ENCODE data around the gene TESPA1. TPM values are rescaled to one million over a fixed set of nuclear protein-coding genes. Genes with fewer than 3 reads are reported as not detected.

The TESPA1 gene
- total and polyA plus RNA-seq, 9 of the 15 experiments (the other 6 are each of a cell fraction or from before 2014, with no cell fraction given) = 0.72 to 7.1 (median 2.4) TPM

DNA sequence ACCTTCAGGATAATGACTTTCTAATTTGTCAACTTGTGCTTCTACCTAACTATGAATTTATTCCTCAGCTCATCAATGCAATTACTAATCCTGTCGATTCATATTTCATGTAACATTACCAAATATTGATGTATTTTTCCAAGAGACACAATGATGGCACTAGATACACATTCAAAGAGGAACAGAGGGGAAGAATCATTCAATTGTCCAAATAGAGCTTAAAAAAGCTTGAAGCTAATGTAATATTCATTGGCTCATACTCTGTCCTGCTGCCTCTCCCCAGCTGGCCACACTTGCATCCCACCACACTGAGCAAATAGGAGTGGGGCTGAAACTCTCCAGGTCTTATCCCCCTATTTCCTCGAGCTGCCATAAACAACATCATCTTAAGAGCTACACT, 9.3 kb downstream of the TESPA1 start:
- Histone ChIP-seq H3K9me3 (replicated peaks; ENCODE audit: control insufficient read depth, insufficient read depth, low read depth, low read length) (no peaks in the 10 kb centered on the region), H3K36me3 (ENCODE audit: control insufficient read depth, insufficient read depth, low read length) (no peaks in the 10 kb centered on the region), H3K4me3 (no peak overlapping the region), H3K79me2 (ENCODE audit: control insufficient read depth, insufficient read depth, low read length) (no peaks in the 10 kb centered on the region), H3K27me3 (ENCODE audit: control insufficient read depth in 2 of 2, insufficient read depth in 2 of 2, low read length in 2 of 2) (no peaks in the 10 kb centered on the region), H4K20me1 (replicated peaks; ENCODE audit: control insufficient read depth, insufficient read depth, low read length) (no peaks in the 10 kb centered on the region), H3K9ac (ENCODE audit: insufficient read depth in 1 of 2, low read depth in 2 of 2, low read length in 2 of 2) (no peak overlapping the region), H3K9me1 (ENCODE audit: control insufficient read depth, insufficient read depth, low read length) (no peaks in the 10 kb centered on the region), H3K27ac (ENCODE audit: extremely low read depth, low read depth, low read length) (no peak overlapping the region), H3K4me2 (ENCODE audit: insufficient read depth, low read length) (no peak overlapping the region), H3K4me1 (replicated peaks in 1 of 2; ENCODE audit: control insufficient read depth in 2 of 2, insufficient read depth in 2 of 2, low read length in 2 of 2) (peaks cover 12 to 45% of the 10 kb centered on the region in 2 experiments), H2AFZ (ENCODE audit: low read depth, low read length) (no peak overlapping the region)
- TF ChIP-seq, protein P1, sequence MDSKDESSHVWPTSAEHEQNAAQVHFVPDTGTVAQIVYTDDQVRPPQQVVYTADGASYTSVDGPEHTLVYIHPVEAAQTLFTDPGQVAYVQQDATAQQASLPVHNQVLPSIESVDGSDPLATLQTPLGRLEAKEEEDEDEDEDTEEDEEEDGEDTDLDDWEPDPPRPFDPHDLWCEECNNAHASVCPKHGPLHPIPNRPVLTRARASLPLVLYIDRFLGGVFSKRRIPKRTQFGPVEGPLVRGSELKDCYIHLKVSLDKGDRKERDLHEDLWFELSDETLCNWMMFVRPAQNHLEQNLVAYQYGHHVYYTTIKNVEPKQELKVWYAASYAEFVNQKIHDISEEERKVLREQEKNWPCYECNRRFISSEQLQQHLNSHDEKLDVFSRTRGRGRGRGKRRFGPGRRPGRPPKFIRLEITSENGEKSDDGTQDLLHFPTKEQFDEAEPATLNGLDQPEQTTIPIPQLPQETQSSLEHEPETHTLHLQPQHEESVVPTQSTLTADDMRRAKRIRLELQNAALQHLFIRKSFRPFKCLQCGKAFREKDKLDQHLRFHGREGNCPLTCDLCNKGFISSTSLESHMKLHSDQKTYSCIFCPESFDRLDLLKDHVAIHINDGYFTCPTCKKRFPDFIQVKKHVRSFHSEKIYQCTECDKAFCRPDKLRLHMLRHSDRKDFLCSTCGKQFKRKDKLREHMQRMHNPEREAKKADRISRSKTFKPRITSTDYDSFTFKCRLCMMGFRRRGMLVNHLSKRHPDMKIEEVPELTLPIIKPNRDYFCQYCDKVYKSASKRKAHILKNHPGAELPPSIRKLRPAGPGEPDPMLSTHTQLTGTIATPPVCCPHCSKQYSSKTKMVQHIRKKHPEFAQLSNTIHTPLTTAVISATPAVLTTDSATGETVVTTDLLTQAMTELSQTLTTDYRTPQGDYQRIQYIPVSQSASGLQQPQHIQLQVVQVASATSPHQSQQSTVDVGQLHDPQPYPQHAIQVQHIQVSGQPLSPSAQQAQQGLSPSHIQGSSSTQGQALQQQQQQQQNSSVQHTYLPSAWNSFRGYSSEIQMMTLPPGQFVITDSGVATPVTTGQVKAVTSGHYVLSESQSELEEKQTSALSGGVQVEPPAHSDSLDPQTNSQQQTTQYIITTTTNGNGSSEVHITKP (IDR thresholded peaks at IDR 0.05; ENCODE audit: partially characterized antibody) = no peak
- TF ChIP-seq ZNF175 (CRISPR knock-in tag; IDR thresholded peaks at IDR 0.05; ENCODE audit: low read depth) (no peak), NCOA4 (IDR thresholded peaks at IDR 0.05; ENCODE audit: partially characterized antibody) (no peak), SAFB (IDR thresholded peaks at IDR 0.05; ENCODE audit: borderline replicate concordance, low read depth, low read length) (no peak), ZNF57 (CRISPR knock-in tag; IDR thresholded peaks at IDR 0.05) (no peak), SAP30 (IDR thresholded peaks at IDR 0.05; ENCODE audit: borderline replicate concordance, insufficient read depth, low read depth, low read length, poor library complexity, severe bottlenecking) (no peak)
- TF ChIP-seq, protein P2, sequence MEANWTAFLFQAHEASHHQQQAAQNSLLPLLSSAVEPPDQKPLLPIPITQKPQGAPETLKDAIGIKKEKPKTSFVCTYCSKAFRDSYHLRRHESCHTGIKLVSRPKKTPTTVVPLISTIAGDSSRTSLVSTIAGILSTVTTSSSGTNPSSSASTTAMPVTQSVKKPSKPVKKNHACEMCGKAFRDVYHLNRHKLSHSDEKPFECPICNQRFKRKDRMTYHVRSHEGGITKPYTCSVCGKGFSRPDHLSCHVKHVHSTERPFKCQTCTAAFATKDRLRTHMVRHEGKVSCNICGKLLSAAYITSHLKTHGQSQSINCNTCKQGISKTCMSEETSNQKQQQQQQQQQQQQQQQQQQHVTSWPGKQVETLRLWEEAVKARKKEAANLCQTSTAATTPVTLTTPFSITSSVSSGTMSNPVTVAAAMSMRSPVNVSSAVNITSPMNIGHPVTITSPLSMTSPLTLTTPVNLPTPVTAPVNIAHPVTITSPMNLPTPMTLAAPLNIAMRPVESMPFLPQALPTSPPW (CRISPR knock-in tag; IDR thresholded peaks at IDR 0.05) = no peak
- TF ChIP-seq, protein P3, sequence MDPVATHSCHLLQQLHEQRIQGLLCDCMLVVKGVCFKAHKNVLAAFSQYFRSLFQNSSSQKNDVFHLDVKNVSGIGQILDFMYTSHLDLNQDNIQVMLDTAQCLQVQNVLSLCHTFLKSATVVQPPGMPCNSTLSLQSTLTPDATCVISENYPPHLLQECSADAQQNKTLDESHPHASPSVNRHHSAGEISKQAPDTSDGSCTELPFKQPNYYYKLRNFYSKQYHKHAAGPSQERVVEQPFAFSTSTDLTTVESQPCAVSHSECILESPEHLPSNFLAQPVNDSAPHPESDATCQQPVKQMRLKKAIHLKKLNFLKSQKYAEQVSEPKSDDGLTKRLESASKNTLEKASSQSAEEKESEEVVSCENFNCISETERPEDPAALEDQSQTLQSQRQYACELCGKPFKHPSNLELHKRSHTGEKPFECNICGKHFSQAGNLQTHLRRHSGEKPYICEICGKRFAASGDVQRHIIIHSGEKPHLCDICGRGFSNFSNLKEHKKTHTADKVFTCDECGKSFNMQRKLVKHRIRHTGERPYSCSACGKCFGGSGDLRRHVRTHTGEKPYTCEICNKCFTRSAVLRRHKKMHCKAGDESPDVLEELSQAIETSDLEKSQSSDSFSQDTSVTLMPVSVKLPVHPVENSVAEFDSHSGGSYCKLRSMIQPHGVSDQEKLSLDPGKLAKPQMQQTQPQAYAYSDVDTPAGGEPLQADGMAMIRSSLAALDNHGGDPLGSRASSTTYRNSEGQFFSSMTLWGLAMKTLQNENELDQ (CRISPR knock-in tag; IDR thresholded peaks at IDR 0.05; ENCODE audit: borderline replicate concordance) = no peak
- WGBS (ENCODE audit: insufficient coverage, low coverage, missing lambda C conversion rate) = 50% methylated on average over 2 of the region's 2 CpGs
- DNase-seq (ENCODE audit: extremely low read depth in 1 of 4, low spot score in 3 of 4) = no peak
- ChIA-PET CTCF (ENCODE audit: low intra/inter-chr PET ratio) (no interaction called here), POLR2A (interaction anchor here (1.7 kb wide), 1 partner anchor 13 kb away, joined by 3 read pairs; no protein-coding TSS in a partner anchor)
- intact Hi-C loops (cut with micrococcal nuclease) = no loop called here
- no peak for FAIRE-seq
- in situ Hi-C loops (cut with MboI) = no loop called here
- BruUV-seq (replicated peaks) = no TSS peak
- no peak for ATAC-seq
